Gastrocnemius medialis (tissue), 4 donors: ENCODE measurements around the gene ZNF319. TPM values are rescaled to one million over a fixed set of nuclear protein-coding genes. Genes with fewer than 3 reads are reported as not detected.
"Not testable (repeated sequence)": the region's sequence is repeated elsewhere in the genome, so short reads cannot be mapped to it uniquely, and the experiment has no call there.

Experiments
- ATAC-seq, 2 donors: fragments of 150-250 bp; one replicate each; pipeline ENCODE4 v1.9.1; 2016
- DNase-seq, 2 donors: peaks; one replicate each; pipeline ENCODE4 v3.0.0-alpha.2; 2019
- H3K27ac ChIP-seq, 4 donors: fragments of 200-600 bp; sonication (generic); 1 replicate in 1 of 4; 2 replicates in 3 of 4; pipeline ENCODE4 v1.5.1; 2016 to 2018; ENCODE audit warnings: mild to moderate bottlenecking in 2 of 4, moderate library complexity in 1 of 4
- H3K27me3 ChIP-seq, 3 donors: fragments of 200-600 bp; sonication (generic) in 2 of 3; 1 replicate in 1 of 3; 2 replicates in 2 of 3; pipeline versions ENCODE4 v1.5.1 to v1.6.0; 2016 to 2019; ENCODE audit warnings: mild to moderate bottlenecking in 1 of 3, moderate library complexity in 1 of 3
- H3K36me3 ChIP-seq, 2 donors: fragments of 200-600 bp; sonication (generic) in 1 of 2; one replicate each; pipeline ENCODE4 v1.5.1; 2017 to 2018
- H3K4me1 ChIP-seq, 2 donors: fragments of 200-600 bp; sonication (generic) in 1 of 2; one replicate each; pipeline ENCODE4 v1.5.1; 2016 to 2017; ENCODE audit warnings: mild to moderate bottlenecking in 2 of 2
- H3K4me3 ChIP-seq, 4 donors: fragments of 200-600 bp; sonication (generic) in 3 of 4; 1 replicate in 1 of 4; 2 replicates in 3 of 4; pipeline ENCODE4 v1.5.1; 2016 to 2019; ENCODE audit warnings: mild to moderate bottlenecking in 2 of 4
- H3K9me3 ChIP-seq, 3 donors: fragments of 200-600 bp; sonication (generic) in 2 of 3; 1 replicate in 1 of 3; 2 replicates in 2 of 3; pipeline ENCODE4 v1.5.1; 2016 to 2019
- CTCF ChIP-seq, 5 experiments: fragments of 450-650 bp in 3 of 5; fragments of 200-600 bp in 2 of 5; sonication (generic) in 2 of 5; IDR thresholded peaks in 4 of 5; conservative IDR thresholded peaks in 1 of 5; 1 replicate in 4 of 5; 2 replicates in 1 of 5; pipeline ENCODE4 v1.5.1; 2016 to 2019; ENCODE audit warnings: antibody characterized with exemption in 5 of 5, mild to moderate bottlenecking in 3 of 5, moderate library complexity in 3 of 5
- POLR2A ChIP-seq, 2 donors: fragments of 450-650 bp; IDR thresholded peaks; one replicate each; pipeline ENCODE4 v1.6.1; 2017; ENCODE audit warnings: antibody characterized with exemption in 2 of 2, mild to moderate bottlenecking in 2 of 2, moderate library complexity in 2 of 2
- in situ Hi-C, 4 donors: fragments of 200-750 bp; cut with MboI; loops; one replicate each; pipeline versions ENCODE4 v1.15.0 to v1.8.0; 2017; ENCODE audit warnings: low sequenced_read_pairs in 4 of 4
- intact Hi-C: fragments of 100-400 bp; cut with DNase I; formaldehyde crosslinking; loops from one replicate; pipeline ENCODE4 v1.15.1; 2023; ENCODE audit warnings: low total_unique reads
- total RNA-seq, 4 donors: library from RNA; depleted of rRNA; stranded (reverse); fragments of >200 nt; gene quantifications; one replicate each; pipeline versions ENCODE4 v1.1.0 to v1.2.3, GENCODE V29; 2016

The ZNF319 gene
- total RNA-seq, 4 donors from 2014 or later, result 4.4 to 7.5 (median 6.7) TPM

- DNase-seq, result no peak
- no peak for ATAC-seq
Measured at GRCh38 chr16:57979006-57979585, 21.4 kb downstream of the ZNF319 start.

GRCh38 chr16:57978070-57978465 is 22.4 kb downstream of the ZNF319 start:
- H3K4me3 ChIP-seq, ATAC-seq, H3K36me3 ChIP-seq, H3K27me3 ChIP-seq, H3K9me3 ChIP-seq, H3K4me1 ChIP-seq, in situ Hi-C loops, H3K27ac ChIP-seq, intact Hi-C loops, DNase-seq: not testable (repeated sequence)

More at GRCh38 chr16:57979006-57979585, 21.4 kb downstream of the ZNF319 start:
- Histone ChIP-seq H3K9me3 (no peaks in the 10 kb centered on the region), H3K4me1 (peaks cover 0 to under 1% of the 10 kb centered on the region in 2 donors), H3K36me3 (no peaks in the 10 kb centered on the region), H3K27ac (no peak overlapping the region), H3K4me3 (no peak overlapping the region), H3K27me3 (peaks cover 5 to 12% (median 11%) of the 10 kb centered on the region in 3 donors)
- intact Hi-C loops, result no loop called here
- in situ Hi-C loops, result no loop called here
- no peak for TF ChIP-seq CTCF (IDR thresholded peaks at IDR 0.05 in 4 of 5, conservative IDR thresholded peaks at IDR 0.05 in 1 of 5)
- no peak for TF ChIP-seq POLR2A (IDR thresholded peaks at IDR 0.05)

- intact Hi-C loops, result no loop called here
- Histone ChIP-seq H3K4me3 (no peak overlapping the region), H3K4me1 (no peaks in the 10 kb centered on the region), H3K27me3 (peaks cover 0 to 4% (median 0%) of the 10 kb centered on the region in 3 donors), H3K27ac (no peak overlapping the region), H3K36me3 (no peaks in the 10 kb centered on the region), H3K9me3 (no peaks in the 10 kb centered on the region)
- TF ChIP-seq POLR2A (IDR thresholded peaks at IDR 0.05) (no peak), CTCF (IDR thresholded peaks at IDR 0.05 in 4 of 5, conservative IDR thresholded peaks at IDR 0.05 in 1 of 5) (no peak)
- ATAC-seq (no peak), DNase-seq (no peak)
- in situ Hi-C loops, result no loop called here
Measured at GRCh38 chr16:57977418-57978069, 22.9 kb downstream of the ZNF319 start.

- TF ChIP-seq CTCF (IDR thresholded peaks at IDR 0.05 in 4 of 5, conservative IDR thresholded peaks at IDR 0.05 in 1 of 5) (no peak), POLR2A (IDR thresholded peaks at IDR 0.05) (no peak)
- Histone ChIP-seq H3K27me3 (peaks cover 0 to 3% (median 0%) of the 10 kb centered on the region in 3 donors), H3K4me3 (no peak overlapping the region), H3K4me1 (no peaks in the 10 kb centered on the region), H3K9me3 (no peaks in the 10 kb centered on the region), H3K27ac (no peak overlapping the region), H3K36me3 (no peaks in the 10 kb centered on the region)
- ATAC-seq (no peak), DNase-seq (no peak)
- intact Hi-C loops (no loop called here), in situ Hi-C loops (no loop called here)
Measured at GRCh38 chr16:57976331-57976796, 24.1 kb downstream of the ZNF319 start.

- ATAC-seq (no peak), DNase-seq (no peak)
- no peak for TF ChIP-seq CTCF (IDR thresholded peaks at IDR 0.05 in 4 of 5, conservative IDR thresholded peaks at IDR 0.05 in 1 of 5)
- no peak for TF ChIP-seq POLR2A (IDR thresholded peaks at IDR 0.05)
- Histone ChIP-seq H3K4me1 (no peaks in the 10 kb centered on the region), H3K36me3 (no peaks in the 10 kb centered on the region), H3K27ac (no peak overlapping the region), H3K27me3 (peaks cover 0 to 3% (median 0%) of the 10 kb centered on the region in 3 donors), H3K9me3 (no peaks in the 10 kb centered on the region), H3K4me3 (no peak overlapping the region)
- intact Hi-C loops, result no loop called here
- in situ Hi-C loops, result no loop called here
Measured at GRCh38 chr16:57972306-57972705, 28.2 kb downstream of the ZNF319 start.
